GM18505 (cell line): Measurements from ENCODE around the gene ATP6AP1.

ENCODE experiments used
- ATAC-seq: cut with Tn5 transposase; IDR thresholded peaks from one replicate; pipeline ENCODE4 v1.9.1; 2021; ENCODE audit not compliant: unreplicated experiment
- POLR2A ChIP-seq: IDR thresholded peaks from 4 replicates; pipeline ENCODE4 v1.6.1; 2011; ENCODE audit warnings: borderline replicate concordance; ENCODE audit not compliant: insufficient read depth, insufficient read length; ENCODE audit errors: extremely low read depth

ATP6AP1 gene

DNA sequence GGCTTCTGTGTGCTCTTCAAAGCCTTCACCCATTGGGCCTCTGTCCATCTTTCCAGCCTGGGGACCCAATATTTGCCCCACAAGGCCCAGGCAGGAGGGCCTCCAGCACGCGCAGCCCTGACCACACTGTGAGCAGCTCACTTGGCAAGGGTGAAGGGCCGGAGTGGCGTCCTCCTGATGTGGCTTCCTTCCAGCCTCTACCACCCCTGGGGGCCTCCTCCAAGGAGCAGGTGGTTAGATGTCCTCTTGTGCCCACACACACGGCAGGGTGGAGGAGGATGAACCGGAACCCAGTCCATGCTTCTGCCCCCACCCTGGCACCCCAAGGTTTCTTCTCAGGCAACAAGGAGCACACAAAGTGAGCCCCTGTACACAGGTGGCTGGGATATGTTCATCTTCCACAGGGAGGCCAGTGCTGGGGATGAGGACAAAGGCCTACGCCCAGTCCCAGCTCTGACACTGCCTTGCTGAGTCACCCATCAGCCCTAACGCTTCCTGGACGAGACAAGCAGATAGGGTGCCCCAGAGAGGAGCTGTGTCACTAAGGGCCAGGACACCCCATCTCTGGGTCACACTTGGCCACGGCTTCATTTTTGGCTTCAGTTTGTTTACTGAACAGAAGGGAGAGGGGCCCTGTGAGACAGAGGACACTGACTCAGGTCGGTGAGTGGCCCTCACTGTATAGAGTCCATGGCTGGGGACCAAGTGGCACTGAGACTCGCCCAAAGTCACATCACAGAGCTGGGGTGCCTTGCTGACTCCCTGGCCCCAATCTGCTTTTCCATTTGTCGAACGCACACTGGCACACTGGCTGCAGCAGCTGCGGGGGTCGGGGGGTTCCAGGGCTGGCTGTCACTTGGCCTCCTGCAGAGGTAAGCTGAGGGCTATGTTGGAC, 56.0 kb downstream of the ATP6AP1 start:
- ATAC-seq: no peak
- TF ChIP-seq POLR2A: no peak

- TF ChIP-seq POLR2A: no peak
- ATAC-seq: no peak
These were observed 56.9 kb downstream of the ATP6AP1 start for GRCh38 chrX:154485150-154486051.

GRCh38 chrX:154486052-154486395, 57.5 kb downstream of the ATP6AP1 start:
- ATAC-seq: no peak
- TF ChIP-seq POLR2A: peak; percentile 31
